ENCODE data around the gene MT3.
A peak's percentile ranks its signal among the peaks of the same experiment; 100 is the strongest.
"Not testable (repeated sequence)": the region's sequence is repeated elsewhere in the genome, so short reads cannot be mapped to it uniquely, and the experiment has no call there.

MT3 gene

GRCh38 chr16:56610017-56610608 is 20.8 kb downstream of the MT3 start:
- no peak for DNase-seq (ENCODE audit: low read depth)

- DNase-seq (ENCODE audit: low read depth) = no peak
Observed at GRCh38 chr16:56610609-56611111, 21.3 kb downstream of the MT3 start.

- no peak for DNase-seq (ENCODE audit: low read depth)
Observed at GRCh38 chr16:56611281-56611833, 22.0 kb downstream of the MT3 start.

GRCh38 chr16:56613706-56614105 is 24.4 kb downstream of the MT3 start:
- no peak for DNase-seq (ENCODE audit: low read depth)

GRCh38 chr16:56614549-56614991 is 25.2 kb downstream of the MT3 start:
- no peak for DNase-seq (ENCODE audit: low read depth)

- DNase-seq (ENCODE audit: low read depth) = no peak
Observed at GRCh38 chr16:56615353-56615752, 26.0 kb downstream of the MT3 start.

GRCh38 chr16:56616608-56617211 is 27.4 kb downstream of the MT3 start:
- no peak for DNase-seq (ENCODE audit: low read depth)

- DNase-seq (ENCODE audit: low read depth) = no peak
Observed at GRCh38 chr16:56617212-56618085, 28.1 kb downstream of the MT3 start.

- no peak for DNase-seq (ENCODE audit: low read depth)
Observed at GRCh38 chr16:56618138-56618537, 28.8 kb downstream of the MT3 start.

- no peak for DNase-seq (ENCODE audit: low read depth)
Observed at GRCh38 chr16:56620339-56620897, 31.1 kb downstream of the MT3 start.

- DNase-seq (ENCODE audit: low read depth) = not testable (repeated sequence)
Observed at GRCh38 chr16:56621665-56622445, 32.5 kb downstream of the MT3 start.

- DNase-seq (ENCODE audit: low read depth) = not testable (repeated sequence)
Observed at GRCh38 chr16:56623184-56623583, 33.9 kb downstream of the MT3 start.

- DNase-seq (ENCODE audit: low read depth) = no peak
Observed at GRCh38 chr16:56623637-56624036, 34.3 kb downstream of the MT3 start.

GRCh38 chr16:56625140-56625942 is 36.0 kb downstream of the MT3 start, which contains the start of gene MT1E:
MT1E (plus strand) TSS chr16:56625781; CDS start chr16:56625852, 71 bp downstream.
- peak; percentile 52 for DNase-seq (ENCODE audit: low read depth)

- DNase-seq (ENCODE audit: low read depth) = no peak
Observed at GRCh38 chr16:56625943-56626654, 36.8 kb downstream of the MT3 start.

- no peak for DNase-seq (ENCODE audit: low read depth)
Observed at GRCh38 chr16:56626685-56627084, 37.4 kb downstream of the MT3 start.

- DNase-seq (ENCODE audit: low read depth) = no peak
Observed at GRCh38 chr16:56628486-56629350, 39.4 kb downstream of the MT3 start.

GRCh38 chr16:56629531-56629930 is 40.2 kb downstream of the MT3 start:
- no peak for DNase-seq (ENCODE audit: low read depth)

GRCh38 chr16:56630134-56630533 is 40.8 kb downstream of the MT3 start:
- DNase-seq (ENCODE audit: low read depth) = no peak
